K562 (cell line): ENCODE measurements around the gene PLEKHN1. TPM values are rescaled to one million over a fixed set of nuclear protein-coding genes. Genes with fewer than 3 reads are reported as not detected.

Source experiments
- ARID1B ChIP-seq: fragments of 450-650 bp; IDR thresholded peaks from 2 replicates; pipeline ENCODE4 v1.6.1; 2016; ENCODE audit warnings: antibody characterized with exemption, mild to moderate bottlenecking, inconsistent platforms
- ATF7 ChIP-seq: fragments of 450-650 bp; IDR thresholded peaks from 2 replicates; pipeline ENCODE4 v1.7.1; 2014; ENCODE audit warnings: mild to moderate bottlenecking, moderate library complexity
- BCL6 ChIP-seq: fragments of 250-450 bp; sonication (Bioruptor Pico); IDR thresholded peaks from 2 replicates; pipeline ENCODE4 v1.4.0; 2020
- CAMTA2 ChIP-seq: fragments of 250-450 bp; sonication (Bioruptor Pico); conservative IDR thresholded peaks from 2 replicates; pipeline ENCODE4 v1.5.1; 2022
- CBX3 ChIP-seq, 2 experiments: IDR thresholded peaks; 1 replicate in 1 of 2; 2 replicates in 1 of 2; pipeline ENCODE4 v1.6.1; 2012; ENCODE audit warnings: inconsistent platforms in 2 of 2, low read length in 2 of 2, borderline replicate concordance in 1 of 2, control low read depth in 1 of 2
- ETS2 ChIP-seq: IDR thresholded peaks from 2 replicates; pipeline ENCODE4 v1.6.1; 2016; ENCODE audit warnings: borderline replicate concordance, missing genetic modification characterization, mild to moderate bottlenecking, moderate library complexity, missing compliant biosample characterization; ENCODE audit not compliant: poor library complexity, severe bottlenecking
- FOXJ3 ChIP-seq: sonication (generic); formaldehyde crosslinking; IDR thresholded peaks from 2 replicates; pipeline ENCODE4 v1.4.0; 2020; ENCODE audit warnings: mild to moderate bottlenecking, missing genetic modification reagents
- HDAC1 ChIP-seq, 2 experiments: fragments of 450-650 bp; IDR thresholded peaks; 2 replicates each; pipeline ENCODE4 v1.6.1; 2016 to 2017; ENCODE audit warnings: inconsistent platforms in 1 of 2, mild to moderate bottlenecking in 1 of 2, moderate library complexity in 1 of 2
- HDAC2 ChIP-seq: fragments of 450-650 bp; IDR thresholded peaks from 2 replicates; pipeline ENCODE4 v1.6.1; 2016; ENCODE audit warnings: mild to moderate bottlenecking
- HLTF ChIP-seq: fragments of 450-650 bp; IDR thresholded peaks from 2 replicates; pipeline ENCODE4 v1.6.1; 2016
- LEF1 ChIP-seq: fragments of 450-650 bp; IDR thresholded peaks from 2 replicates; pipeline ENCODE4 v1.6.1; 2016; ENCODE audit warnings: mild to moderate bottlenecking
- NR2C2 ChIP-seq, 2 experiments: fragments of 200-800 bp in 1 of 2; sonication (Bioruptor generic) in 1 of 2; sonication (generic) in 1 of 2; formaldehyde crosslinking in 1 of 2; IDR thresholded peaks; 2 replicates each; pipeline versions ENCODE4 v1.6.1 to v1.8.0; 2016 to 2022; ENCODE audit warnings: mild to moderate bottlenecking in 1 of 2, missing compliant biosample characterization in 1 of 2, missing genetic modification characterization in 1 of 2, missing genetic modification reagents in 1 of 2
- TCF3 ChIP-seq: sonication (generic); formaldehyde crosslinking; IDR thresholded peaks from 2 replicates; pipeline ENCODE4 v1.4.0; 2020; ENCODE audit warnings: mild to moderate bottlenecking, missing genetic modification reagents
- TEAD4 ChIP-seq, 2 experiments: sonication (generic) in 1 of 2; formaldehyde crosslinking in 1 of 2; IDR thresholded peaks; 2 replicates each; pipeline versions ENCODE4 v1.6.1 to v1.8.0; 2012 to 2022; ENCODE audit warnings: borderline replicate concordance in 1 of 2, inconsistent platforms in 1 of 2, low read length in 1 of 2, mild to moderate bottlenecking in 1 of 2, missing genetic modification reagents in 1 of 2
- TRIM24 ChIP-seq, 2 experiments: fragments of 450-650 bp; IDR thresholded peaks; 2 replicates each; pipeline ENCODE4 v1.6.1; 2016
- TRIM28 ChIP-seq: fragments of 450-650 bp; IDR thresholded peaks from 2 replicates; pipeline ENCODE4 v1.6.1; 2017
- U2AF1 ChIP-seq: fragments of 200-400 bp; formaldehyde crosslinking; optimal IDR thresholded peaks from 2 replicates; pipeline ENCODE3; 2017; ENCODE audit warnings: mild to moderate bottlenecking, low read depth, low read length, moderate library complexity
- ZC3H11A ChIP-seq: IDR thresholded peaks from 2 replicates; pipeline ENCODE4 v1.6.1; 2012; ENCODE audit warnings: low read depth, low read length, improper control_type of control experiment
- ZEB2 ChIP-seq: fragments of 450-650 bp; IDR thresholded peaks from 2 replicates; pipeline ENCODE4 v1.6.1; 2016
- ZNF445 ChIP-seq: fragments of 250-450 bp; sonication (Bioruptor Pico); IDR thresholded peaks from 2 replicates; pipeline ENCODE4 v1.4.0; 2020; ENCODE audit warnings: low read depth, mild to moderate bottlenecking, moderate library complexity
- ZNF717 ChIP-seq: fragments of 250-450 bp; sonication (Bioruptor Pico); IDR thresholded peaks from 2 replicates; pipeline ENCODE4 v1.5.0; 2021
- ZNF785 ChIP-seq: fragments of 250-450 bp; sonication (Bioruptor Pico); IDR thresholded peaks from 2 replicates; pipeline ENCODE4 v1.4.0; 2020; ENCODE audit warnings: mild to moderate bottlenecking
- polyA plus RNA-seq, 8 experiments: library from polyadenylated mRNA; depleted of rRNA in 4 of 8; stranded (reverse) in 5 of 8; unstranded in 3 of 8; fragments of >200 nt; fragmentation: Nextera tagmentation in 2 of 8; fragmentation: Illumina TruSeq in 1 of 8; extraction: Ambion mirVana in 2 of 8; extraction: Trizol in 1 of 8; gene quantifications; 2 replicates each; pipeline versions ENCODE4 v1.2.1 to v1.2.3, GENCODE V29; 2011 to 2014; ENCODE audit warnings: inconsistent platforms in 1 of 8, missing spikeins in 1 of 8
- total RNA-seq, 7 experiments: library from RNA; depleted of rRNA in 6 of 7; stranded (reverse); fragments of >200 nt in 6 of 7; fragmentation: Illumina TruSeq in 2 of 7; extraction: Trizol in 2 of 7; gene quantifications; 2 replicates each; pipeline versions ENCODE4 v1.2.1 to v1.2.3, GENCODE V29; 2011 to 2021; ENCODE audit warnings: low replicate concordance in 1 of 7
- TF ChIP-seq, protein P1 (sequence below): sonication (generic); formaldehyde crosslinking; IDR thresholded peaks from 2 replicates; pipeline ENCODE4 v1.8.1; 2023; ENCODE audit warnings: mild to moderate bottlenecking, missing genetic modification reagents
- TF ChIP-seq, protein P2 (sequence below): IDR thresholded peaks from 2 replicates; pipeline ENCODE4 v1.6.1; 2016; ENCODE audit warnings: missing genetic modification characterization, missing compliant biosample characterization
- TF ChIP-seq, protein P3 (sequence below): IDR thresholded peaks from 2 replicates; pipeline ENCODE4 v1.6.1; 2011; ENCODE audit not compliant: insufficient read length; ENCODE audit errors: extremely low read depth

The PLEKHN1 gene
- total and polyA plus RNA-seq, 9 of the 15 experiments (the other 6 are each of a cell fraction or from before 2014, with no cell fraction given), result 0.07 to 1.5 (median 0.13) TPM; not detected in 2

DNA sequence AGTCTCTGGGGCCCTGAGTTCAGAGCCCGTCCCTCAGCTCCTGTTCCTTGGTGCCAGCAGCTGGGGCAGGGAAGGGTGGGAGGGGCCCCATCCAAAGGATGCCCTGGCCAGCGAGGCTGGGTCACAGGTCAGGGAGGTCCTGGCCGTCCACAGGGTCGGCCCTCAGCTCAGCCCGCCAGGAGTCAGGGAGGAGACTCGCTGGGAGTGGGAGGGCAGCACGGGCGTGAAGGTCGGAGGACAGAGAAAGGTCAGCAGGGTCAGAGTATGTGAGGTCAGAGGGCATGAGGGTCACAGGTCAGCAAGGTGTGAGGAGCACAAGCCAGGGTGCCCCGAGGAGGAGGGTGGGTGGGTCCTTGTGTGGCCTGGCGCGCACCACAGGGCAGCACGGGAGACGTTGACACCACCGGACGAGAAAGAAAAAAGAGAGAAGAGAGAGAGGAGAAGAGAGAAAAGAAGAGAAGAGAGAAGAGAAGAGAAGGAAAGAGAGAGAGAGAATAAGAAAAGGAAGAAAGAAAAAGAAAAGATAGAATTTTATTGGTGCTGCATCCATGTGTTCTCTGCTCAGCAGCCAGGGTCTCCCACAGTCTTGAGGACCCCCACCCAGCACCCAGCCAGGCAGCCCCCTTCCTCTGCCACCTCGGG lies 8.5 kb downstream of the PLEKHN1 start (continued):
- TF ChIP-seq TRIM24 (IDR thresholded peaks at IDR 0.05), result no peak
- TF ChIP-seq CAMTA2 (CRISPR knock-in tag), result no peak
- no peak for TF ChIP-seq TRIM28
- no peak for TF ChIP-seq ZEB2
- TF ChIP-seq ZNF717 (CRISPR knock-in tag), result no peak
- TF ChIP-seq BCL6 (CRISPR knock-in tag), result no peak
- TF ChIP-seq, protein P1, sequence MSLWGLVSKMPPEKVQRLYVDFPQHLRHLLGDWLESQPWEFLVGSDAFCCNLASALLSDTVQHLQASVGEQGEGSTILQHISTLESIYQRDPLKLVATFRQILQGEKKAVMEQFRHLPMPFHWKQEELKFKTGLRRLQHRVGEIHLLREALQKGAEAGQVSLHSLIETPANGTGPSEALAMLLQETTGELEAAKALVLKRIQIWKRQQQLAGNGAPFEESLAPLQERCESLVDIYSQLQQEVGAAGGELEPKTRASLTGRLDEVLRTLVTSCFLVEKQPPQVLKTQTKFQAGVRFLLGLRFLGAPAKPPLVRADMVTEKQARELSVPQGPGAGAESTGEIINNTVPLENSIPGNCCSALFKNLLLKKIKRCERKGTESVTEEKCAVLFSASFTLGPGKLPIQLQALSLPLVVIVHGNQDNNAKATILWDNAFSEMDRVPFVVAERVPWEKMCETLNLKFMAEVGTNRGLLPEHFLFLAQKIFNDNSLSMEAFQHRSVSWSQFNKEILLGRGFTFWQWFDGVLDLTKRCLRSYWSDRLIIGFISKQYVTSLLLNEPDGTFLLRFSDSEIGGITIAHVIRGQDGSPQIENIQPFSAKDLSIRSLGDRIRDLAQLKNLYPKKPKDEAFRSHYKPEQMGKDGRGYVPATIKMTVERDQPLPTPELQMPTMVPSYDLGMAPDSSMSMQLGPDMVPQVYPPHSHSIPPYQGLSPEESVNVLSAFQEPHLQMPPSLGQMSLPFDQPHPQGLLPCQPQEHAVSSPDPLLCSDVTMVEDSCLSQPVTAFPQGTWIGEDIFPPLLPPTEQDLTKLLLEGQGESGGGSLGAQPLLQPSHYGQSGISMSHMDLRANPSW (CRISPR knock-in tag), result no peak
- peak in 1 of 2 experiments; percentile 16; a peak in 1 of 4 replicates for TF ChIP-seq HDAC1 (IDR thresholded peaks at IDR 0.05)
- TF ChIP-seq NR2C2 (CRISPR knock-in tag; IDR thresholded peaks at IDR 0.05), result peak; percentile 82; the same call in 1 of the 2 replicates
- TF ChIP-seq NR2C2 (tag; IDR thresholded peaks at IDR 0.05), result peak; percentile 90
- no peak for TF ChIP-seq ZC3H11A
- TF ChIP-seq FOXJ3 (CRISPR knock-in tag), result no peak
- TF ChIP-seq, protein P2, sequence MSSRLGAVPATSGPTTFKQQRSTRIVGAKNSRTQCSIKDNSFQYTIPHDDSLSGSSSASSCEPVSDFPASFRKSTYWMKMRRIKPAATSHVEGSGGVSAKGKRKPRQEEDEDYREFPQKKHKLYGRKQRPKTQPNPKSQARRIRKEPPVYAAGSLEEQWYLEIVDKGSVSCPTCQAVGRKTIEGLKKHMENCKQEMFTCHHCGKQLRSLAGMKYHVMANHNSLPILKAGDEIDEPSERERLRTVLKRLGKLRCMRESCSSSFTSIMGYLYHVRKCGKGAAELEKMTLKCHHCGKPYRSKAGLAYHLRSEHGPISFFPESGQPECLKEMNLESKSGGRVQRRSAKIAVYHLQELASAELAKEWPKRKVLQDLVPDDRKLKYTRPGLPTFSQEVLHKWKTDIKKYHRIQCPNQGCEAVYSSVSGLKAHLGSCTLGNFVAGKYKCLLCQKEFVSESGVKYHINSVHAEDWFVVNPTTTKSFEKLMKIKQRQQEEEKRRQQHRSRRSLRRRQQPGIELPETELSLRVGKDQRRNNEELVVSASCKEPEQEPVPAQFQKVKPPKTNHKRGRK (tag), result peak; percentile 64; the same call in 1 of the 2 replicates
- no peak for TF ChIP-seq ETS2 (tag)
- TF ChIP-seq U2AF1, result no peak
- TF ChIP-seq ATF7, result no peak
- TF ChIP-seq, protein P3, sequence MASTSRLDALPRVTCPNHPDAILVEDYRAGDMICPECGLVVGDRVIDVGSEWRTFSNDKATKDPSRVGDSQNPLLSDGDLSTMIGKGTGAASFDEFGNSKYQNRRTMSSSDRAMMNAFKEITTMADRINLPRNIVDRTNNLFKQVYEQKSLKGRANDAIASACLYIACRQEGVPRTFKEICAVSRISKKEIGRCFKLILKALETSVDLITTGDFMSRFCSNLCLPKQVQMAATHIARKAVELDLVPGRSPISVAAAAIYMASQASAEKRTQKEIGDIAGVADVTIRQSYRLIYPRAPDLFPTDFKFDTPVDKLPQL, result no peak
- TF ChIP-seq CBX3 (IDR thresholded peaks at IDR 0.05; ENCODE audit: borderline replicate concordance in 1 of 2, low read length in 2 of 2), result no peak
- no peak for TF ChIP-seq HDAC2
- TF ChIP-seq HLTF, result no peak
- TF ChIP-seq ZNF785 (CRISPR knock-in tag), result no peak
- no peak for TF ChIP-seq TCF3 (CRISPR knock-in tag)
- TF ChIP-seq LEF1, result no peak
- no peak for TF ChIP-seq ARID1B
- TF ChIP-seq ZNF445 (CRISPR knock-in tag), result no peak
- no peak for TF ChIP-seq TEAD4 (IDR thresholded peaks at IDR 0.05; ENCODE audit: low read length)
- TF ChIP-seq TEAD4 (CRISPR knock-in tag; IDR thresholded peaks at IDR 0.05; ENCODE audit: borderline replicate concordance), result no peak
